HepG2 (cell line): ENCODE results near the gene APC2. TPM values are rescaled to one million over a fixed set of nuclear protein-coding genes. Genes with fewer than 3 reads are reported as not detected.

ENCODE experiments used
- ARID2 ChIP-seq: sonication (generic); formaldehyde crosslinking; IDR thresholded peaks from 2 replicates; pipeline ENCODE4 v1.8.1; 2022; ENCODE audit warnings: mild to moderate bottlenecking, missing genetic modification reagents, borderline replicate concordance
- CBFB ChIP-seq: sonication (generic); formaldehyde crosslinking; IDR thresholded peaks from 2 replicates; pipeline ENCODE4 v1.4.0; 2020; ENCODE audit warnings: missing genetic modification reagents
- CTCF ChIP-seq: sonication (generic); formaldehyde crosslinking; IDR thresholded peaks from 2 replicates; pipeline ENCODE4 v1.5.0; 2020; ENCODE audit warnings: mild to moderate bottlenecking, missing genetic modification reagents, moderate library complexity
- HNRNPL ChIP-seq: fragments of 200-400 bp; formaldehyde crosslinking; IDR thresholded peaks from 2 replicates; pipeline ENCODE4 v1.6.1; 2017; ENCODE audit warnings: mild to moderate bottlenecking, low read depth, low read length
- HOXA7 ChIP-seq: sonication (generic); formaldehyde crosslinking; IDR thresholded peaks from 2 replicates; pipeline ENCODE4 v1.8.1; 2022; ENCODE audit warnings: mild to moderate bottlenecking, missing genetic modification reagents, moderate library complexity
- KDM1A ChIP-seq: IDR thresholded peaks from 2 replicates; pipeline ENCODE4 v1.6.1; 2016; ENCODE audit warnings: missing compliant biosample characterization
- MAZ ChIP-seq, 2 experiments: sonication (generic) in 1 of 2; formaldehyde crosslinking in 1 of 2; IDR thresholded peaks; 2 replicates each; pipeline versions ENCODE4 v1.5.0 to v1.6.1; 2012 to 2020; ENCODE audit warnings: low read depth in 2 of 2, mild to moderate bottlenecking in 2 of 2, borderline replicate concordance in 1 of 2, improper control_type of control experiment in 1 of 2, low read length in 1 of 2, missing genetic modification reagents in 1 of 2, moderate library complexity in 1 of 2
- MTA1 ChIP-seq: sonication (generic); formaldehyde crosslinking; IDR thresholded peaks from 2 replicates; pipeline ENCODE4 v1.4.0; 2020; ENCODE audit warnings: missing genetic modification reagents, mild to moderate bottlenecking, borderline replicate concordance
- POGZ ChIP-seq: sonication (generic); formaldehyde crosslinking; IDR thresholded peaks from 2 replicates; pipeline ENCODE4 v1.4.0; 2020; ENCODE audit warnings: mild to moderate bottlenecking, missing genetic modification reagents
- SIN3A ChIP-seq: IDR thresholded peaks from 2 replicates; pipeline ENCODE4 v1.6.1; 2011; ENCODE audit warnings: low read depth, mild to moderate bottlenecking, control low read depth, low read length, borderline replicate concordance
- STAG1 ChIP-seq: sonication (generic); formaldehyde crosslinking; IDR thresholded peaks from 2 replicates; pipeline ENCODE4 v1.4.0; 2020; ENCODE audit warnings: missing genetic modification reagents
- YEATS4 ChIP-seq: sonication (generic); formaldehyde crosslinking; IDR thresholded peaks from 2 replicates; pipeline ENCODE4 v1.4.0; 2020; ENCODE audit warnings: missing genetic modification reagents, borderline replicate concordance
- ZBTB7A ChIP-seq: sonication (generic); formaldehyde crosslinking; IDR thresholded peaks from 2 replicates; pipeline ENCODE4 v1.8.0; 2022; ENCODE audit warnings: mild to moderate bottlenecking, missing genetic modification reagents
- ZFP36 ChIP-seq: fragments of 150-350 bp; IDR thresholded peaks from 2 replicates; pipeline ENCODE4 v1.6.1; 2018; ENCODE audit warnings: borderline replicate concordance, low read length, low read depth; ENCODE audit not compliant: partially characterized antibody
- ZFP91 ChIP-seq: sonication (generic); formaldehyde crosslinking; IDR thresholded peaks from 2 replicates; pipeline ENCODE4 v1.9.0; 2022; ENCODE audit warnings: missing genetic modification reagents, mild to moderate bottlenecking, borderline replicate concordance
- ZKSCAN8 ChIP-seq: IDR thresholded peaks from 2 replicates; pipeline ENCODE4 v1.6.1; 2016; ENCODE audit warnings: borderline replicate concordance, missing genetic modification reagents, missing compliant biosample characterization
- ZNF274 ChIP-seq: sonication (generic); formaldehyde crosslinking; IDR thresholded peaks from 2 replicates; pipeline ENCODE4 v1.5.1; 2020; ENCODE audit warnings: mild to moderate bottlenecking, missing genetic modification reagents
- ZNF687 ChIP-seq: sonication (generic); formaldehyde crosslinking; IDR thresholded peaks from 2 replicates; pipeline ENCODE4 v1.5.1; 2020; ENCODE audit warnings: mild to moderate bottlenecking, missing genetic modification reagents, moderate library complexity
- ZNF790 ChIP-seq: sonication (generic); formaldehyde crosslinking; IDR thresholded peaks from 2 replicates; pipeline ENCODE4 v1.8.0; 2022; ENCODE audit warnings: missing genetic modification reagents, mild to moderate bottlenecking, borderline replicate concordance
- ZNF83 ChIP-seq: sonication (generic); formaldehyde crosslinking; IDR thresholded peaks from 2 replicates; pipeline ENCODE4 v1.4.0; 2020; ENCODE audit warnings: missing genetic modification reagents, mild to moderate bottlenecking, borderline replicate concordance
- polyA plus RNA-seq, 8 experiments: library from polyadenylated mRNA; depleted of rRNA in 3 of 8; stranded (reverse) in 7 of 8; unstranded in 1 of 8; fragments of >200 nt; fragmentation: Illumina TruSeq in 4 of 8; extraction: Trizol in 4 of 8; gene quantifications; 2 replicates each; pipeline versions ENCODE4 v1.2.1 to v1.2.3, GENCODE V29; 2011 to 2016; ENCODE audit warnings: low read depth in 4 of 8, missing spikeins in 1 of 8, mixed read lengths in 1 of 8; ENCODE audit not compliant: insufficient read depth in 1 of 8
- total RNA-seq, 5 experiments: library from RNA; depleted of rRNA; stranded (reverse); fragments of >200 nt; fragmentation: Illumina TruSeq; extraction: Trizol; gene quantifications; 2 replicates each; pipeline ENCODE4 v1.2.3, GENCODE V29; 2016; ENCODE audit warnings: low read depth in 1 of 5

Gene APC2
- total and polyA plus RNA-seq, 2 of the 13 experiments (the other 11 are each of a cell fraction or from before 2014, with no cell fraction given): 0.08 to 0.22 TPM

GRCh38 chr19:1513499-1514294, 63.8 kb downstream of the APC2 start (continued):
- peak; percentile 16; the same call in 1 of the 2 replicates for TF ChIP-seq ZFP91
- no peak for TF ChIP-seq ZNF83
- no peak for TF ChIP-seq CBFB (CRISPR knock-in tag)
- peak; percentile 11; the same call in 1 of the 2 replicates for TF ChIP-seq SIN3A
- 0 out of 2 replicates have a peak, but pooled peaks have one; percentile 49 for TF ChIP-seq HNRNPL
- TF ChIP-seq ZNF790 (CRISPR knock-in tag): 0 out of 2 replicates have a peak, but pooled peaks have one; percentile 40
- peak; percentile 25; the same call in 1 of the 2 replicates for TF ChIP-seq ZKSCAN8
- peak; percentile 34; the same call in 1 of the 2 replicates for TF ChIP-seq MAZ (IDR thresholded peaks at IDR 0.05; ENCODE audit: borderline replicate concordance, low read depth, low read length)
- TF ChIP-seq MAZ (CRISPR knock-in tag; IDR thresholded peaks at IDR 0.05; ENCODE audit: low read depth): 0 out of 2 replicates have a peak, but pooled peaks have one; percentile 28
- peak; percentile 49 for TF ChIP-seq STAG1 (CRISPR knock-in tag)
- TF ChIP-seq ZFP36: peak; percentile 91
- no peak for TF ChIP-seq YEATS4
- peak; percentile 20; the same call in 1 of the 2 replicates for TF ChIP-seq KDM1A (CRISPR knock-in tag)
- TF ChIP-seq HOXA7 (CRISPR knock-in tag): no peak
- peak; percentile 80 for TF ChIP-seq CTCF (CRISPR knock-in tag)
- no peak for TF ChIP-seq POGZ
- peak; percentile 26; the same call in 1 of the 2 replicates for TF ChIP-seq ZNF274 (CRISPR knock-in tag)
- 0 out of 2 replicates have a peak, but pooled peaks have one; percentile 17 for TF ChIP-seq MTA1 (CRISPR knock-in tag)
- TF ChIP-seq ZNF687 (CRISPR knock-in tag): peak; percentile 10; the same call in 1 of the 2 replicates
- TF ChIP-seq ARID2 (CRISPR knock-in tag): no peak
- peak; percentile 43; the same call in 1 of the 2 replicates for TF ChIP-seq ZBTB7A
